MM.1S (cell line): ENCODE measurements around the gene PCDHA4.
"Not testable (repeated sequence)": the region's sequence is repeated elsewhere in the genome, so short reads cannot be mapped to it uniquely, and the experiment has no call there.

Source experiments
- DNase-seq: peaks from one replicate; pipeline ENCODE4 v3.0.0-alpha.2; 2015
- H2AFZ ChIP-seq: fragments of 300-600 bp; sonication (generic); 2 replicates; pipeline ENCODE4 v1.6.0; 2016; ENCODE audit warnings: antibody characterized with exemption, low read length
- H3F3A ChIP-seq: fragments of 300-600 bp; sonication (generic); 2 replicates; pipeline ENCODE4 v1.6.1; 2016; ENCODE audit warnings: mild to moderate bottlenecking, antibody characterized with exemption, low read length, moderate library complexity, mixed read lengths; ENCODE audit not compliant: insufficient read depth
- H3K27ac ChIP-seq: fragments of 300-600 bp; sonication (generic); 2 replicates; pipeline ENCODE4 v1.5.1; 2016; ENCODE audit warnings: mild to moderate bottlenecking, low read length
- H3K27me3 ChIP-seq: fragments of 300-600 bp; sonication (generic); replicated peaks from 2 replicates; pipeline ENCODE4 v1.6.0; 2016; ENCODE audit warnings: low read length; ENCODE audit not compliant: insufficient read depth
- H3K36me3 ChIP-seq: fragments of 300-600 bp; sonication (generic); replicated peaks from 2 replicates; pipeline ENCODE4 v1.6.1; 2016; ENCODE audit warnings: mild to moderate bottlenecking, low read length, mixed read lengths; ENCODE audit not compliant: insufficient read depth
- H3K4me1 ChIP-seq: fragments of 300-600 bp; sonication (generic); 2 replicates; pipeline ENCODE4 v1.6.1; 2016; ENCODE audit warnings: low read length, mixed read lengths
- H3K4me2 ChIP-seq: fragments of 300-600 bp; sonication (generic); 2 replicates; pipeline ENCODE4 v1.6.0; 2016; ENCODE audit warnings: low read depth, low read length
- H3K4me3 ChIP-seq: fragments of 300-600 bp; sonication (generic); 2 replicates; pipeline ENCODE4 v1.5.1; 2016; ENCODE audit warnings: low read length, mixed read lengths
- H3K79me2 ChIP-seq: fragments of 300-600 bp; sonication (generic); 2 replicates; pipeline ENCODE4 v1.6.1; 2016; ENCODE audit warnings: mixed run types, low read length, mixed read lengths
- H3K9ac ChIP-seq: fragments of 300-600 bp; sonication (generic); 2 replicates; pipeline ENCODE4 v1.6.1; 2016; ENCODE audit warnings: low read length, mixed read lengths
- H3K9me2 ChIP-seq: fragments of 300-600 bp; sonication (generic); replicated peaks from 2 replicates; pipeline ENCODE4 v1.6.1; 2016; ENCODE audit warnings: mild to moderate bottlenecking, low read length, mixed read lengths; ENCODE audit not compliant: insufficient read depth
- H3K9me3 ChIP-seq: fragments of 300-600 bp; sonication (generic); replicated peaks from 2 replicates; pipeline ENCODE4 v1.6.1; 2016; ENCODE audit warnings: mild to moderate bottlenecking, low read length, mixed read lengths; ENCODE audit not compliant: insufficient read depth
- H4K20me1 ChIP-seq: fragments of 300-600 bp; sonication (generic); 2 replicates; pipeline ENCODE4 v1.6.1; 2016; ENCODE audit warnings: mild to moderate bottlenecking, low read length, moderate library complexity, mixed read lengths; ENCODE audit not compliant: insufficient read depth
- EZH2 ChIP-seq: fragments of 300-600 bp; sonication (generic); optimal IDR thresholded peaks from 2 replicates; pipeline ENCODE3; 2017; ENCODE audit warnings: low read depth, mild to moderate bottlenecking, antibody characterized with exemption, low read length, mixed read lengths
- EZH2phosphoT487 ChIP-seq: fragments of 300-600 bp; sonication (generic); IDR thresholded peaks from 2 replicates; pipeline ENCODE4 v1.6.1; 2018; ENCODE audit warnings: antibody characterized with exemption, low read length
- TF ChIP-seq, protein P1 (sequence below): fragments of 300-600 bp; sonication (generic); IDR thresholded peaks from 2 replicates; pipeline ENCODE4 v1.5.1; 2016; ENCODE audit warnings: antibody characterized with exemption, low read length, mixed read lengths

PCDHA4 gene

GRCh38 chr5:140822281-140822629, 15.4 kb downstream of the PCDHA4 start:
- Histone ChIP-seq H3K4me1 (no peaks in the 10 kb centered on the region), H3K9ac (no peak overlapping the region), H3F3A (no peaks in the 10 kb centered on the region), H3K27ac (no peak overlapping the region), H3K79me2 (no peaks in the 10 kb centered on the region), H4K20me1 (no peaks in the 10 kb centered on the region), H2AFZ (no peak overlapping the region), H3K4me3 (no peak overlapping the region), H3K27me3 (no peaks in the 10 kb centered on the region), H3K36me3 (no peaks in the 10 kb centered on the region), H3K9me3 (no peaks in the 10 kb centered on the region), H3K9me2 (no peaks in the 10 kb centered on the region), H3K4me2 (no peak overlapping the region)
- no peak for DNase-seq
- TF ChIP-seq, protein P1, sequence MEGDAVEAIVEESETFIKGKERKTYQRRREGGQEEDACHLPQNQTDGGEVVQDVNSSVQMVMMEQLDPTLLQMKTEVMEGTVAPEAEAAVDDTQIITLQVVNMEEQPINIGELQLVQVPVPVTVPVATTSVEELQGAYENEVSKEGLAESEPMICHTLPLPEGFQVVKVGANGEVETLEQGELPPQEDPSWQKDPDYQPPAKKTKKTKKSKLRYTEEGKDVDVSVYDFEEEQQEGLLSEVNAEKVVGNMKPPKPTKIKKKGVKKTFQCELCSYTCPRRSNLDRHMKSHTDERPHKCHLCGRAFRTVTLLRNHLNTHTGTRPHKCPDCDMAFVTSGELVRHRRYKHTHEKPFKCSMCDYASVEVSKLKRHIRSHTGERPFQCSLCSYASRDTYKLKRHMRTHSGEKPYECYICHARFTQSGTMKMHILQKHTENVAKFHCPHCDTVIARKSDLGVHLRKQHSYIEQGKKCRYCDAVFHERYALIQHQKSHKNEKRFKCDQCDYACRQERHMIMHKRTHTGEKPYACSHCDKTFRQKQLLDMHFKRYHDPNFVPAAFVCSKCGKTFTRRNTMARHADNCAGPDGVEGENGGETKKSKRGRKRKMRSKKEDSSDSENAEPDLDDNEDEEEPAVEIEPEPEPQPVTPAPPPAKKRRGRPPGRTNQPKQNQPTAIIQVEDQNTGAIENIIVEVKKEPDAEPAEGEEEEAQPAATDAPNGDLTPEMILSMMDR = no peak
- TF ChIP-seq EZH2phosphoT487 (no peak), EZH2 (no peak)

- not testable (repeated sequence) for H3K9ac ChIP-seq, H3K9me3 ChIP-seq, H2AFZ ChIP-seq
Measured at GRCh38 chr5:140822969-140823368, 16.1 kb downstream of the PCDHA4 start.

DNA sequence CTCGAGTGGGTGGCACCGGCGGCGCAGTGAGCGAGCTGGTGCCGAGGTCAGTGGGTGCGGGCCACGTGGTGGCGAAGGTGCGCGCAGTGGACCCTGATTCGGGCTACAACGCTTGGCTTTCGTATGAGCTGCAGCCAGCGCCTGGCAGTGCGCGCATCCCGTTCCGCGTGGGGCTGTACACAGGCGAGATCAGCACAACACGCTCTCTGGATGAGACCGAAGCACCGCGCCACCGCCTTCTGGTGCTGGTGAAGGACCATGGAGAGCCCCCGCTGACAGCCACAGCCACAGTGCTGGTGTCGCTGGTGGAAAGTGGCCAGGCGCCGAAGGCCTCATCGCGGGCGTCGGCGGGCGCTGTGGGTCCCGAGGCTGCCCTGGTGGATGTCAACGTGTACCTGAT, 16.6 kb downstream of the PCDHA4 start:
- Histone ChIP-seq H3K9me3 (no peaks in the 10 kb centered on the region), H3K4me2 (no peak overlapping the region), H3K9ac (no peak overlapping the region), H4K20me1 (no peaks in the 10 kb centered on the region), H3F3A (no peaks in the 10 kb centered on the region), H3K27ac (no peak overlapping the region), H3K4me1 (no peaks in the 10 kb centered on the region), H2AFZ (no peak overlapping the region), H3K4me3 (no peak overlapping the region), H3K27me3 (no peaks in the 10 kb centered on the region), H3K79me2 (no peaks in the 10 kb centered on the region), H3K9me2 (no peaks in the 10 kb centered on the region), H3K36me3 (no peaks in the 10 kb centered on the region)
- DNase-seq = no peak
- TF ChIP-seq, protein P1 = no peak
- TF ChIP-seq EZH2phosphoT487 = no peak
- no peak for TF ChIP-seq EZH2

More at GRCh38 chr5:140822969-140823368, 16.1 kb downstream of the PCDHA4 start:
- not testable (repeated sequence) for DNase-seq, H3F3A ChIP-seq, H3K4me2 ChIP-seq, H3K27me3 ChIP-seq, H3K4me1 ChIP-seq, H3K9me2 ChIP-seq, H3K27ac ChIP-seq, H4K20me1 ChIP-seq, H3K36me3 ChIP-seq, H3K4me3 ChIP-seq, H3K79me2 ChIP-seq

GRCh38 chr5:140827704-140828361, 21.0 kb downstream of the PCDHA4 start, which contains the start of gene PCDHA6:
PCDHA6 (plus strand) TSS chr5:140827960; CDS start chr5:140828092, 132 bp downstream.
- no peaks in the 10 kb centered on the region for H3K36me3 ChIP-seq
- no peaks in the 10 kb centered on the region for H3K79me2 ChIP-seq
- no peak within 1 kb of the TSS for H3K27ac ChIP-seq
- TF ChIP-seq, protein P1 = no peak
- TF ChIP-seq EZH2 (no peak), EZH2phosphoT487 (no peak)
- no peak within 1 kb of the TSS for H3K9ac ChIP-seq
- no peaks in the 10 kb centered on the region for H3K9me2 ChIP-seq
- no peaks in the 10 kb centered on the region for H3F3A ChIP-seq
- H3K4me2 ChIP-seq = no peak within 1 kb of the TSS
- H3K9me3 ChIP-seq = no peaks in the 10 kb centered on the region
- H2AFZ ChIP-seq = no peak within 1 kb of the TSS
- H4K20me1 ChIP-seq = no peaks in the 10 kb centered on the region
- no peak for DNase-seq
- no peaks in the 10 kb centered on the region for H3K4me1 ChIP-seq
- no peak within 1 kb of the TSS for H3K4me3 ChIP-seq
- no peaks in the 10 kb centered on the region for H3K27me3 ChIP-seq
